ENCODE measurements around the gene RNF14.

GRCh38 chr5:142023836-142024235 is 54.9 kb downstream of the RNF14 start:
- TF ChIP-seq POLR2AphosphoS5 (IDR thresholded peaks at IDR 0.05; ENCODE audit: low read depth, low read length) (no peak), RCOR1 (IDR thresholded peaks at IDR 0.05; ENCODE audit: low read length) (no peak), CHD2 (IDR thresholded peaks at IDR 0.05; ENCODE audit: low read length, partially characterized antibody) (no peak), CTCF (IDR thresholded peaks at IDR 0.05) (no peak), RFX5 (IDR thresholded peaks at IDR 0.05; ENCODE audit: low read length) (no peak), MEF2A (IDR thresholded peaks at IDR 0.05; ENCODE audit: borderline replicate concordance, low read depth) (no peak), MAX (IDR thresholded peaks at IDR 0.05; ENCODE audit: low read depth) (no peak), RAD21 (IDR thresholded peaks at IDR 0.05; ENCODE audit: low read length) (no peak), USF2 (IDR thresholded peaks at IDR 0.05; ENCODE audit: borderline replicate concordance, low read depth, low read length) (no peak), YY1 (IDR thresholded peaks at IDR 0.05; ENCODE audit: low read depth) (no peak), JUND (IDR thresholded peaks at IDR 0.05) (no peak), TCF12 (IDR thresholded peaks at IDR 0.05) (no peak), RXRA (IDR thresholded peaks at IDR 0.05; ENCODE audit: borderline replicate concordance, low read depth) (no peak)

Measured in SK-N-SH (cell line).